HepG2 (cell line): ENCODE measurements around the gene DCUN1D3.

ENCODE experiments used
- BCLAF1 ChIP-seq: fragments of 450-650 bp; IDR thresholded peaks from 2 replicates; pipeline ENCODE4 v1.6.1; 2017; ENCODE audit warnings: mild to moderate bottlenecking
- EZH2 ChIP-seq: conservative IDR thresholded peaks from 2 replicates; pipeline ENCODE4 v1.6.1; 2012; ENCODE audit warnings: mild to moderate bottlenecking, low read depth, low read length, moderate library complexity
- MATR3 ChIP-seq: sonication (generic); formaldehyde crosslinking; IDR thresholded peaks from 2 replicates; pipeline ENCODE4 v1.4.0; 2020; ENCODE audit warnings: missing genetic modification reagents
- NFATC3 ChIP-seq: sonication (generic); formaldehyde crosslinking; IDR thresholded peaks from 2 replicates; pipeline ENCODE4 v1.5.1; 2020; ENCODE audit warnings: mild to moderate bottlenecking, missing genetic modification reagents
- PRPF4 ChIP-seq: fragments of 200-400 bp; formaldehyde crosslinking; IDR thresholded peaks from 2 replicates; pipeline ENCODE4 v1.6.1; 2016; ENCODE audit warnings: low read length, low read depth; ENCODE audit not compliant: poor library complexity, severe bottlenecking
- RARA ChIP-seq: IDR thresholded peaks from 2 replicates; pipeline ENCODE4 v1.6.1; 2016; ENCODE audit warnings: missing genetic modification reagents, missing compliant biosample characterization
- SNAPC5 ChIP-seq: sonication (generic); formaldehyde crosslinking; IDR thresholded peaks from 2 replicates; pipeline ENCODE4 v1.8.1; 2023; ENCODE audit warnings: mild to moderate bottlenecking, missing genetic modification reagents, borderline replicate concordance
- ZNF7 ChIP-seq: IDR thresholded peaks from 2 replicates; pipeline ENCODE4 v1.6.1; 2016; ENCODE audit warnings: missing biosample characterization, missing genetic modification reagents

- TF ChIP-seq SNAPC5 (CRISPR knock-in tag) (no peak), NFATC3 (CRISPR knock-in tag) (no peak), EZH2 (no peak), MATR3 (CRISPR knock-in tag) (no peak), BCLAF1 (no peak), RARA (no peak), PRPF4 (no peak), ZNF7 (CRISPR knock-in tag) (no peak)
Measured at GRCh38 chr16:20811889-20812439, 88.2 kb downstream of the DCUN1D3 start.
